ENCODE measurements around the gene IBA57.

DNA sequence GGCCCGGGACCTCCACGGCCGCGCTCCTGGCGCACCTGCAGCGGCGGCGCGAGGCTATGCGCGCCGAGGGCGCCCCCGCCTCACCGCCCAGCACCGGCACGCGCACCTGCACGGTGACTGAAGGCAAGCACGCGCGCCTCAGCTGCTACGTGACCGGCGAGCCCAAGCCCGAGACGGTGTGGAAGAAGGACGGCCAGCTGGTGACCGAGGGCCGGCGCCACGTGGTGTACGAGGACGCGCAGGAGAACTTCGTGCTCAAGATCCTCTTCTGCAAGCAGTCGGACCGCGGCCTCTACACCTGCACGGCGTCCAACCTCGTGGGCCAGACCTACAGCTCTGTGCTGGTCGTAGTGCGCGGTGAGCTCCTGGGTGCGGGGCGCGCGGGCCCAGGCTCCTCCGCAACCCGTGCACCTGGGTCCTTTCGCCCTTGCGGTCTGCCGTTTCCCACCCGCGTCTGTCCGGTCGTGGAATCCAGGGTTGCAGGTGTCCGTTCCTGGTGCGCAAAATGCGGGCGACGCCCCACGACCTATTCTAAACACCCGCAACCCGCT is 46.9 kb downstream of the IBA57 start:
- TF ChIP-seq CTCF (IDR thresholded peaks at IDR 0.05) (no peak), POLR2A (IDR thresholded peaks at IDR 0.05) (no peak), POLR2AphosphoS5 (IDR thresholded peaks at IDR 0.05) (no peak)
